GM21723 (cell line): ENCODE results near the gene ADPRH.

Experiments used
- ATAC-seq: cut with Tn5 transposase; IDR thresholded peaks from one replicate; pipeline ENCODE4 v1.9.1; 2021; ENCODE audit warnings: mild to moderate bottlenecking, moderate library complexity; ENCODE audit not compliant: unreplicated experiment

Gene ADPRH

GRCh38 chr3:119626196-119626595 is 46.9 kb downstream of the ADPRH start:
- ATAC-seq: no peak

- ATAC-seq: peak; percentile 45
Observed at GRCh38 chr3:119627461-119627860, 48.2 kb downstream of the ADPRH start.

DNA sequence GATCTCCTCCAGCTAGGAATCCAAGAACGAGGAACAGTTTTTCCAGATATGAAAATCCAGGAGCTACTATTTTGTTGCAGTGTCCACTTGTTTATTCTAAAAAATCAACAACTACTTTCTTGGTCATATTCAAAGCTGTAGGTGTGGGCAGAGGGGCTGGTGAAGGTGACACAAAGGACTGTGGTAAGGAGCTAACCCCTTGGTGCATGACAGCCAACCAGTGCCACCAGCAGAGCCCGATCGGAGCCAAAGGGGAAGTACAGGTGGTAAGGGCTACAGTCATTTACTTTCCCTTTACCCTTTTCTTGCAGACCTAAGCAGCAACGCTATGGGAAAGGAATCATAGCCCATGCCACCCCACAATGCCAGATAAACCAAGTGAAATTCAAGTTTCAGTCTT is 49.1 kb downstream of the ADPRH start:
- peak; percentile 62 for ATAC-seq

DNA sequence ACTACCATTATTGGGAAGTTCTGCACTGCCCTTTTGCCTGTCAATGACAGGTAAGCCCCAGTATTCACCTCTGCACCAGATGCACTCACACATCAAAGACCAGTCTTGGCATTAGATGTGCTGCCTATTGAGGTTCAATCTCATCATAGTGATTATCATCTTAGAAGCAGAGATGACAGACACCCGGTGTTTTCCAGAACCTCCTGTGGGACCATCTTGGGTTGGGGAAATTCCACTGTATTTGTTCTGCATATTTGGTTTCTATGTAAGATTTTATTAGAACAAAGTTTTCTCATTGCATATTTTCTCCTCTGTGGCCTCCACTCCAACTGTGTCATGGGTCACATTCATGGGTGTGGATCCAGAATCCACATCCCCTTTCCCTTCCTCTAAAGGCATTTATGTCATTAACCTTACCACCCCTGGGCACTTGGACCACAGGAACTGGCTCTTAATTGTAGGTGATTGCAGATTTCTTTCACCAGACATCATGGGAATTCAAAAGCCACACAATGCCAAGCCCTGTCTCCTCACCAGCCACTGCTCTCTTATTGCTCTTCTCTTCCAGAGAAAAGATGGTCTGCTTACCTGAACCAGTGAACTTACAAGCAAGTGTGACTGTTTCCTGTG is 49.6 kb downstream of the ADPRH start:
- peak; percentile 21 for ATAC-seq

DNA sequence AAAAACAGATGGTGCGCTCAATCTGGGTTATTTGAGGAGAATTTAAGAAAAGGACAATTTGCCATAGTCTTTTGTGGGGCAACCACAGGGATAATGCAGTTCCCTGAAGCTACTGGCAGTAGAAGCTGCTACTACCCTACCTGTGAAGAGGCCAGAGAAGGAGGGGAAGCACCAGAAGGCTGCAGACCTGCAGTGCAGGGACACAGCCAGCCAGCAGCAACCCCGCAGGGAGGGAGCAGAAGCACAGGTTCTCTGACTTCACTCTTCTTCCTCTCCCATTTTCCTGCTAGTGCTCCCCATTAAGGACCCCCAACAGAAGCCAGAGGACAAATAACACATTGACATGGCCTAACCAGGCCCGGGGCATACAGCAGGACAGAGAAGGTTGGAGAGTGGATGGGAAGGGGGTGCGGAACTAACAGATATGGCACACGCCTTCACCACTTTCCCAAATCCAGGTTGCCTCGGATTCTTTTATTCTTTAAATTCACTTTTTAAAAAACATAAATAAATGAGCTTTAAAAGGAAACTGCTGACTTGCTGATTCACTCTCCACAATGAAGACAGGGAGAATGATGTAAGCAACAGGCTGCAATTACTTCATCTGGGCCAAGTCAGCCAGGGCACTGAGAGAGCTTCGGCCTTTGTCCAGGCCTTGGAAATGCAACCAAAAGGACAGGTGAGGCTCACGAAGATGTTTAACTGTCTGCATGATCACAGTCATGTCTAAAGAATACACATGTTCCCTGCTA is 51.0 kb downstream of the ADPRH start:
- ATAC-seq: no peak

- no peak for ATAC-seq
Observed at GRCh38 chr3:119630880-119631329, 51.6 kb downstream of the ADPRH start.

DNA sequence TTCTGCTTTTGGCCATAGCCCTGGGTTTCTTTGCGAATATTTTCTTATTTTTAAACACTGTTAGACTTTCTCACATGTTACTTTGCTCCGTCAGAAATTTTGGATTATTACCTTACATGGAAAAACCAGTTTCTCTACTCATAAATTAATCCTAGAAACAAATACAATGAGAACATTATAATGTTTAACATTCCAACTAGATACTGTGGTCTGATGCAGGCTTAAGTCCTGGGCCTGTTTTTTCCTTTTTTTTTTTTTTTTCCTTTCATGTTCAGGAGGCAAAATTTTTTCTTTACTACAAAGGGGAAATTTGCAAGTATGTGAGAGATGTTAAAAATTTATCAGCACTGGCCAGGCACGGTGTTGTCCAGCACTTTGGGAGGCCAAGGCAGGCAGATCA is 52.2 kb downstream of the ADPRH start:
- ATAC-seq: no peak

- no peak for ATAC-seq
Observed at GRCh38 chr3:119632216-119632615, 52.9 kb downstream of the ADPRH start.

- ATAC-seq: no peak
Observed at GRCh38 chr3:119632829-119633228, 53.5 kb downstream of the ADPRH start.

DNA sequence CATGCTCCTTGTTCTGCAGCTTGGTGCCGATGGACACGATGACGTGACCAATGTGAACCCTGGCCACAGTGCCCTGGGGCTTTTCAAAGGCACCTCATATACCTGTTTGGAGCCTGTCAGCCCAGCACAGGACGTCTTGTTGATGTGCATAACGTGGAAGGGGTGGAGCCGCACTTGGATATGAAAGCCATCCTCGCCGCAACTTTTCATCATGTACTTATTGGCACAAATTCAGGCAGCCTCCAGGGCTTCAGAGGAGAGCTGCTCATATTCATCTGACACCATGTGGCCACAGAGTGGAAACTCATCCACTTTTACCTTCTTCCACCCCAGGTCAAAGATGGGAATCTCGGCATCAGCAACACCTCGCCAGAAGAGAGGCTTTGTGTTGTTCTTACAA is 56.4 kb downstream of the ADPRH start:
- ATAC-seq: no peak

DNA sequence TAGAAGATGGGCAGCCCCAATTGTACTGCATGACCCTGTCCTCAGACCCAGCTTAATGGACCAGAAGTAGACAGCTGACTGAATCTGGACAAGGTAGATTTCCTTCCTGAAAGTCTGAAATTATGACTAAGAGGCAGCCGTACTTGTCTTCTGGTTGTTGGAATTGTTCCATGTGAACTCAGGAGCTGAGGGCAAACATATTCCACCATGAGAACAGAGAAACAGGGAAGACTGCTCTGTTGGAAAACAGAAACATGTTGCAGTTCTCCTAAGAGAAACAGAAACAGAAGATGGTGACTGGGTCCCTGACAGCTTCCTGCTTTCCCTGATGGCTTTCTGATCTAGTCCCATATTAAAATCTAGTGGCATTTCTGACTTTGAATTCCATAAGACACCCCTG is 57.0 kb downstream of the ADPRH start:
- no peak for ATAC-seq

DNA sequence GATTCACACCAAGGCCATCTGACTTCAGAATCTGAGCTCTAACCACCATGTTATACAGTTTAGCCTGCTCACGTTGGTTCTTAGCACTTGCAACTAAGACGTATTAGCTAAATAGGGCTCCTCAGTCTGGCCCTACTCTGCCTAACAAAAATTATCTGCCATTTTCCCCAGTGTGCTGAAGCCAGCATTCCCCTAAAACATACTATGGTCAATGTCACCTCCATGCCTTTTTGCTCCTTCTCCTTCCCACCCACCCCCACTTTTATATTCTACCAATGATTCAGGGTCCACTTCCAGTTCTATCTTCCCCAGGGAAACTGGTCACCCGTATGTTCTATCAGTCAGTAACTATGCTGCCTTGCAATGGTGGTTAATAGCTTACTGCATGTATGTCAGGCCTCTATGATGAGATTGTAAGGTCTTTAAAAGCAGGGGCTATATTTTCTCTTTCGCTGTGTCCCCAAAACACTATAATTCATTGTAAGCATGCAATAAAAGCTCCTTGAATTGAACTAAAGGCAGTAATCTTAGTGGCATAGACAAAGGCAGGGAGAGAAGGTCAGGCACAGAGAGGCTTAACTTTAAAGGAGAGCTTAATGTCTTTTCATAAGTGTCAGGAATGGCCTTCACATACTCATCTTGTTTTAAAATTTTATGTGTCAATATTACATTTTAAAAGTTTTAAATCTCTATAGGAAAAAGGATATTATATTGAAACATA is 57.8 kb downstream of the ADPRH start:
- no peak for ATAC-seq

DNA sequence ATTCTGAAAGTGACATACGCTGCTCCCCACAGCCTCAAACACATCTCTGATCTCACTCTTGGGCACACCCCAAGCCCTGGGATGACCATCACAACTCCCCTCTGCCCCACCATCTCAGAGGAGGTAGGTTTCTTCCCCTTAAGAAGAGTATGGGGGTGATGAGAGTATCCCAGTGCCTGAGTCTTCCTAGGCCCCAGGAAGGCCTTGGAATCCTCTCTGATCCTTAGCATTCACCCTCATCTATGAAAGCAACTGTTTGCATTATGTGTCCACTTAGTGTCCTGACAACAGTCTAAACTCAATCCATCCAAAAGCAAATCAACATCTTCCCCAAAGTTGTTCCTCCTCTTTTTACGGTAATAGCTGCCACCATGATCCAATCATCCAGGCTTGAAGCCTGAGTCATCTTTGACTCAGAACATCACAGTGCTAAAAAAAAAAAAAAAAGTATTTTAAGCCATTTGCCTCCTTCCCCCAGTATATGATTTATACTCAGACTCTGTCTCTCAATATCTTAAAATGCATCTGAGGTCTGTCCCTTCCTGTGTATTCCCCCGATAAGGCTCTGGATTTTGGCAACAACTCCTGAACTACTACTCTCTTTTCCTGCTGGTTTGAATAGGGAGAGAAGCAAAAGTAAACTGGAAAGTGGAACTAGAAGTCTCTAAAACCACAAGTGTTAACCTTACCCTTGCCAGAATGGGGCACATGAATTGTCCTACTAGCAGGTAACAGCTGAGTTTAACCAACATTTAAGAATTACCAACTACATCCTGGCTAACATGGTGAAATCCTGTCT is 58.6 kb downstream of the ADPRH start:
- ATAC-seq: peak; percentile 37
